Activated T-cell treated with anti-CD3 and anti-CD28 coated beads, Interleukin-2, amount 50 U/mL, for 24 hours (primary cell): ENCODE data around the gene PRUNE1.

Experiments
- DNase-seq: peaks from one replicate; pipeline ENCODE4 v3.0.0-alpha.2; 2020
- H3K27ac Mint-ChIP-seq: 2 replicates; pipeline ENCODE4 v1.8.0; 2020; ENCODE audit warnings: mild to moderate bottlenecking, mixed read lengths
- H3K27me3 Mint-ChIP-seq: 2 replicates; pipeline ENCODE4 v1.8.0; 2020; ENCODE audit warnings: mixed read lengths
- H3K36me3 Mint-ChIP-seq: 2 replicates; pipeline ENCODE4 v1.8.0; 2020; ENCODE audit warnings: low read depth, mixed read lengths
- H3K4me1 Mint-ChIP-seq: 2 replicates; pipeline ENCODE4 v1.8.0; 2020; ENCODE audit warnings: low read depth, mixed read lengths
- H3K4me3 Mint-ChIP-seq: 2 replicates; pipeline ENCODE4 v1.8.0; 2020; ENCODE audit warnings: mild to moderate bottlenecking, moderate library complexity, mixed read lengths
- H3K9me3 Mint-ChIP-seq: 2 replicates; pipeline ENCODE4 v1.8.0; 2020; ENCODE audit warnings: mixed read lengths

Gene PRUNE1

GRCh38 chr1:150994248-150994647, 14.0 kb upstream of the PRUNE1 start:
- Mint-ChIP-seq H3K9me3 (no peaks in the 10 kb centered on the region), H3K36me3 (peaks cover 18% of the 10 kb centered on the region), H3K4me3 (no peak overlapping the region), H3K4me1 (peaks cover 11% of the 10 kb centered on the region), H3K27me3 (no peaks in the 10 kb centered on the region), H3K27ac (no peak overlapping the region)
- no peak for DNase-seq

- no peak for DNase-seq
- Mint-ChIP-seq H3K27me3 (no peaks in the 10 kb centered on the region), H3K4me3 (no peak overlapping the region), H3K27ac (no peak overlapping the region), H3K9me3 (no peaks in the 10 kb centered on the region), H3K4me1 (peaks cover 19% of the 10 kb centered on the region), H3K36me3 (peaks cover 20% of the 10 kb centered on the region)
Observed at GRCh38 chr1:150995460-150995859, 12.8 kb upstream of the PRUNE1 start.

GRCh38 chr1:150995896-150996295, 12.4 kb upstream of the PRUNE1 start:
- Mint-ChIP-seq H3K4me3 (no peak overlapping the region), H3K27me3 (no peaks in the 10 kb centered on the region), H3K36me3 (peaks cover 24% of the 10 kb centered on the region), H3K27ac (no peak overlapping the region), H3K4me1 (peaks cover 23% of the 10 kb centered on the region), H3K9me3 (no peaks in the 10 kb centered on the region)
- no peak for DNase-seq

GRCh38 chr1:150997126-150997872, 10.9 kb upstream of the PRUNE1 start:
- H3K27me3 Mint-ChIP-seq = no peaks in the 10 kb centered on the region
- H3K36me3 Mint-ChIP-seq = peaks cover 33% of the 10 kb centered on the region
- H3K4me3 Mint-ChIP-seq = no peak overlapping the region
- no peaks in the 10 kb centered on the region for H3K9me3 Mint-ChIP-seq
- no peak overlapping the region for H3K27ac Mint-ChIP-seq
- no peak for DNase-seq
- peaks cover 35% of the 10 kb centered on the region for H3K4me1 Mint-ChIP-seq

GRCh38 chr1:150997949-150998348, 10.3 kb upstream of the PRUNE1 start:
- Mint-ChIP-seq H3K9me3 (no peaks in the 10 kb centered on the region), H3K4me3 (no peak overlapping the region), H3K27ac (no peak overlapping the region), H3K27me3 (no peaks in the 10 kb centered on the region), H3K4me1 (peaks cover 42% of the 10 kb centered on the region), H3K36me3 (peaks cover 33% of the 10 kb centered on the region)
- no peak for DNase-seq

GRCh38 chr1:150999051-150999674, 9.1 kb upstream of the PRUNE1 start:
- Mint-ChIP-seq H3K4me3 (no peak overlapping the region), H3K27me3 (no peaks in the 10 kb centered on the region), H3K36me3 (peaks cover 33% of the 10 kb centered on the region), H3K4me1 (peaks cover 52% of the 10 kb centered on the region), H3K9me3 (no peaks in the 10 kb centered on the region), H3K27ac (peak overlapping the region; percentile 83)
- no peak for DNase-seq

GRCh38 chr1:150999926-151000325, 8.3 kb upstream of the PRUNE1 start:
- no peak overlapping the region for H3K27ac Mint-ChIP-seq
- no peaks in the 10 kb centered on the region for H3K9me3 Mint-ChIP-seq
- H3K4me1 Mint-ChIP-seq = peaks cover 59% of the 10 kb centered on the region
- DNase-seq = no peak
- no peaks in the 10 kb centered on the region for H3K27me3 Mint-ChIP-seq
- no peak overlapping the region for H3K4me3 Mint-ChIP-seq
- peaks cover 33% of the 10 kb centered on the region for H3K36me3 Mint-ChIP-seq

GRCh38 chr1:151000408-151000807, 7.8 kb upstream of the PRUNE1 start:
- H3K4me3 Mint-ChIP-seq = no peak overlapping the region
- no peaks in the 10 kb centered on the region for H3K9me3 Mint-ChIP-seq
- no peak for DNase-seq
- H3K27me3 Mint-ChIP-seq = no peaks in the 10 kb centered on the region
- peaks cover 34% of the 10 kb centered on the region for H3K36me3 Mint-ChIP-seq
- peaks cover 61% of the 10 kb centered on the region for H3K4me1 Mint-ChIP-seq
- H3K27ac Mint-ChIP-seq = peak overlapping the region; percentile 37

- no peak for DNase-seq
- H3K4me3 Mint-ChIP-seq = no peak overlapping the region
Observed at GRCh38 chr1:151001602-151002001, 6.6 kb upstream of the PRUNE1 start.

GRCh38 chr1:151002051-151002450, 6.2 kb upstream of the PRUNE1 start:
- no peak for DNase-seq
- peaks cover 72% of the 10 kb centered on the region for H3K4me1 Mint-ChIP-seq

More at GRCh38 chr1:151001602-151002001, 6.6 kb upstream of the PRUNE1 start:
- H3K27me3 Mint-ChIP-seq = no peaks in the 10 kb centered on the region
- H3K27ac Mint-ChIP-seq = peak overlapping the region; percentile 62
- peaks cover 37% of the 10 kb centered on the region for H3K36me3 Mint-ChIP-seq
- peaks cover 68% of the 10 kb centered on the region for H3K4me1 Mint-ChIP-seq
- no peaks in the 10 kb centered on the region for H3K9me3 Mint-ChIP-seq

GRCh38 chr1:151002611-151003010, 5.6 kb upstream of the PRUNE1 start:
- no peak overlapping the region for H3K4me3 Mint-ChIP-seq

More at GRCh38 chr1:151002051-151002450, 6.2 kb upstream of the PRUNE1 start:
- Mint-ChIP-seq H3K4me3 (no peak overlapping the region), H3K27me3 (no peaks in the 10 kb centered on the region), H3K36me3 (peaks cover 35% of the 10 kb centered on the region), H3K27ac (peak overlapping the region; percentile 62), H3K9me3 (no peaks in the 10 kb centered on the region)

GRCh38 chr1:151003180-151003579, 5.1 kb upstream of the PRUNE1 start:
- DNase-seq = no peak
- peak overlapping the region; percentile 79 for H3K27ac Mint-ChIP-seq
- H3K9me3 Mint-ChIP-seq = no peaks in the 10 kb centered on the region
- H3K27me3 Mint-ChIP-seq = no peaks in the 10 kb centered on the region
- peaks cover 84% of the 10 kb centered on the region for H3K4me1 Mint-ChIP-seq
- H3K36me3 Mint-ChIP-seq = peaks cover 26% of the 10 kb centered on the region
- H3K4me3 Mint-ChIP-seq = peak overlapping the region; percentile 27

More at GRCh38 chr1:151002611-151003010, 5.6 kb upstream of the PRUNE1 start:
- no peaks in the 10 kb centered on the region for H3K9me3 Mint-ChIP-seq
- peaks cover 30% of the 10 kb centered on the region for H3K36me3 Mint-ChIP-seq
- no peaks in the 10 kb centered on the region for H3K27me3 Mint-ChIP-seq
- peak overlapping the region; percentile 79 for H3K27ac Mint-ChIP-seq
- peaks cover 78% of the 10 kb centered on the region for H3K4me1 Mint-ChIP-seq
- DNase-seq = no peak

GRCh38 chr1:151005729-151006319, 2.4 kb upstream of the PRUNE1 start:
- H3K27me3 Mint-ChIP-seq = no peaks in the 10 kb centered on the region
- peaks cover 89% of the 10 kb centered on the region for H3K4me1 Mint-ChIP-seq
- peaks cover 22% of the 10 kb centered on the region for H3K36me3 Mint-ChIP-seq
- peak overlapping the region; percentile 94 for H3K27ac Mint-ChIP-seq
- H3K9me3 Mint-ChIP-seq = no peaks in the 10 kb centered on the region
- peak overlapping the region; percentile 95 for H3K4me3 Mint-ChIP-seq
- DNase-seq = no peak

GRCh38 chr1:151006327-151007052, 1.8 kb upstream of the PRUNE1 start, which contains the start of gene MINDY1:
TSS of gene MINDY1 (minus strand) at chr1:151006902. CDS start at chr1:151002617, 4,285 bp downstream.
- Mint-ChIP-seq H3K27me3 (no peaks in the 10 kb centered on the region), H3K27ac (peak within 1 kb of the TSS; percentile 94), H3K9me3 (no peaks in the 10 kb centered on the region), H3K4me3 (peak within 1 kb of the TSS; percentile 95), H3K36me3 (peaks cover 23% of the 10 kb centered on the region), H3K4me1 (peaks cover 90% of the 10 kb centered on the region)
- peak; percentile 55 for DNase-seq
